HG03064 (cell line): Measurements from ENCODE around the gene MED25.

ENCODE experiments used
- ATAC-seq: cut with Tn5 transposase; IDR thresholded peaks from one replicate; pipeline ENCODE4 v1.9.1; 2021; ENCODE audit warnings: low read depth; ENCODE audit not compliant: unreplicated experiment

The MED25 gene

GRCh38 chr19:49839713-49840112 lies 21.6 kb downstream of the MED25 start:
- ATAC-seq: no peak

- no peak for ATAC-seq
Observed at GRCh38 chr19:49840321-49840720, 22.2 kb downstream of the MED25 start.

GRCh38 chr19:49840736-49841249 lies 22.7 kb downstream of the MED25 start:
- ATAC-seq: no peak

- ATAC-seq: no peak
Observed at GRCh38 chr19:49843265-49843664, 25.2 kb downstream of the MED25 start.

- ATAC-seq: no peak
Observed at GRCh38 chr19:49844138-49845095, 26.3 kb downstream of the MED25 start.

- no peak for ATAC-seq
Observed at GRCh38 chr19:49845414-49845813, 27.3 kb downstream of the MED25 start.

GRCh38 chr19:49846408-49846807 lies 28.3 kb downstream of the MED25 start:
- no peak for ATAC-seq

GRCh38 chr19:49847731-49848696 lies 29.9 kb downstream of the MED25 start:
- no peak for ATAC-seq

GRCh38 chr19:49848938-49849337 lies 30.8 kb downstream of the MED25 start:
- no peak for ATAC-seq

- no peak for ATAC-seq
Observed at GRCh38 chr19:49849433-49850220, 31.5 kb downstream of the MED25 start.

GRCh38 chr19:49850221-49850486 lies 32.1 kb downstream of the MED25 start:
- ATAC-seq: no peak

GRCh38 chr19:49850487-49851342 lies 32.6 kb downstream of the MED25 start, which contains the start of gene PTOV1:
Gene PTOV1 (plus strand): TSS chr19:49851159.
- ATAC-seq: peak; percentile 72

GRCh38 chr19:49851456-49852259 lies 33.6 kb downstream of the MED25 start:
- ATAC-seq: no peak

GRCh38 chr19:49852631-49853126 lies 34.6 kb downstream of the MED25 start:
- ATAC-seq: no peak

GRCh38 chr19:49853852-49854377 lies 35.8 kb downstream of the MED25 start:
- ATAC-seq: no peak

- ATAC-seq: no peak
Observed at GRCh38 chr19:49854378-49855263, 36.5 kb downstream of the MED25 start.

GRCh38 chr19:49855277-49855675 lies 37.2 kb downstream of the MED25 start:
- ATAC-seq: no peak
